ENCODE measurements around the gene CIDEB.

CIDEB gene

DNA sequence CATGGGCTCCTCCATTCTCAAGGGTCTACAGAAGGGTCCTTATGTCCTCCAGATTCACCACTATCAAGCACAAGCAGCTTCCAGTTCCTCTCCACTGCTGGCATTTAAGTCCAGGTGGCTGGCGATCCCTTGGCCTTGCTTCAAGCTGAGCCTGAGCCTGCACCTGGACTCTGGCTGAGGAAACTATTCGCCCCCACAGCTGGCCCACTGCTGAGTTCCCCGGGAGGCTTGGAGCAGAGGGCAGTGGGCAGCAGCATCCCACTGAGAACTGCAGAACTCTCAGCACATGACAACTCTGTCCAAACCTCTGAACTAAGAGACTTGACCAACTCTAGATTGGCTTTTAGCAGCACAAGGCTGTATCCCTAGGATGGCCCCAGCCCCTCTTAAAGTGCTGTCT lies 25.0 kb downstream of the CIDEB start:
- no peak overlapping the region for H3K4me3 ChIP-seq (ENCODE audit: low read depth in 1 of 2, low read length in 2 of 2)
- no peaks in the 10 kb centered on the region for H3K4me1 ChIP-seq (ENCODE audit: insufficient read depth, low read length)
- H3K36me3 ChIP-seq (ENCODE audit: insufficient read depth, low read length), result no peaks in the 10 kb centered on the region
- no peaks in the 10 kb centered on the region for H3K9me3 ChIP-seq (ENCODE audit: low read length)
- no peaks in the 10 kb centered on the region for H3K27me3 ChIP-seq (ENCODE audit: control insufficient read depth in 1 of 2, insufficient read depth in 2 of 2, low read length in 2 of 2)
- no peak overlapping the region for H3K27ac ChIP-seq (ENCODE audit: low read depth, low read length)
- H3K9ac ChIP-seq (ENCODE audit: low read length), result no peak overlapping the region

DNA sequence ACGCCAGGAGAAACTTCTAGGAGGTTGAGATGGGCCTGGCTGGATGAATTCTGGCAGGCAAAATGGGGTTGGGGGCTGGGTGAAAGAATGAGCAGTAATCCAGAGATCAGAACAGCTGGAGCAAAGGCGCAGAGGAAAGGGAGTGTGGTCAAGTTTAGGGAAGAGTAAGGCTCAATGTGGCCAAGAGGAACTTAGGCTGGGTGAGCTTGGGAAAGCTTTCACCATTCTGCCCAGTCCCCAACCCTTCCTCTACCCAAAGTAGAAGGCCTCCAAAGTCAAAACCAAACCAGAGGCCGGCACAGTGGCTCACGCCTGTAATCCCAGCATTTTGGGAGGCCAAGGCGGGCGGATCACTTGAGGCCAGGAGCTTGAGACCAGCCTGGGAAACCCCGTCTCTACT lies 26.1 kb downstream of the CIDEB start:
- Histone ChIP-seq H3K9me3 (ENCODE audit: low read length) (no peaks in the 10 kb centered on the region), H3K27me3 (ENCODE audit: control insufficient read depth in 1 of 2, insufficient read depth in 2 of 2, low read length in 2 of 2) (no peaks in the 10 kb centered on the region), H3K4me3 (ENCODE audit: low read depth in 1 of 2, low read length in 2 of 2) (no peak overlapping the region), H3K4me1 (ENCODE audit: insufficient read depth, low read length) (no peaks in the 10 kb centered on the region), H3K36me3 (ENCODE audit: insufficient read depth, low read length) (no peaks in the 10 kb centered on the region), H3K9ac (ENCODE audit: low read length) (no peak overlapping the region), H3K27ac (ENCODE audit: low read depth, low read length) (no peak overlapping the region)

DNA sequence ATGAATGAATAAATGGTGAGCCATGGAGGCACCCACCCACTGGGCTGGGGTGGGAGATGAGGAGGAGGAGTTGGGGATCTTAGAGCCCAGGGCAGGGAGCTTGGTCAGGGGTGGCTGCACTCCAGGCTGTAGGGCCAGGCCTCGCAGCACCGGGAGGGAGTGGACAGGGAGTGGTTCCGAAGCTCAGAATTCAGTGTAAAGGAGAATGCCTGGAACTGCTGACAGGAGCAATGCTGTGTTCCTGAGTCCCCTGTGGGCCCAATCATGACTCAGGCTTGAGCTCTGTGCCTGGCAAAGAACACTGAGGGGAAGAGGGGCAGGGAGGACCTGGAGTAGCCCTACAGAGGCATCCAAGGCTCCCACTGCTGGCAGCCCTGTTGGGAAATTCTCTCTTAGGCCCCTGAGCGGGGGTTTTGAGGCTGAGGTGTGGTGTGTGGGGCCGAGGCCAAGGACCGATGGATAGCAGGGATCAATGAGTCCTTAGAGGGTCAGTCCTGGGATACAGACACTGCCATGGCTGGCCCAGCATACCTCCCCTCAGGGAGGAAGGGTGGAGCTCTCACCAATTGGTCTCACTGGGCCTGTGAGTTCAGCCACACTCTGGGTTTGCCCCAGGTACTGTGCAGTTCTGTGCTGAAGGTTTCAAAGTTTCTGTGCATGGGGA lies 26.8 kb downstream of the CIDEB start:
- H3K4me3 ChIP-seq (ENCODE audit: low read depth in 1 of 2, low read length in 2 of 2), result no peak overlapping the region
- no peaks in the 10 kb centered on the region for H3K36me3 ChIP-seq (ENCODE audit: insufficient read depth, low read length)
- H3K9ac ChIP-seq (ENCODE audit: low read length), result no peak overlapping the region
- H3K27ac ChIP-seq (ENCODE audit: low read depth, low read length), result no peak overlapping the region
- H3K27me3 ChIP-seq (ENCODE audit: control insufficient read depth in 1 of 2, insufficient read depth in 2 of 2, low read length in 2 of 2), result no peaks in the 10 kb centered on the region
- no peaks in the 10 kb centered on the region for H3K9me3 ChIP-seq (ENCODE audit: low read length)
- no peaks in the 10 kb centered on the region for H3K4me1 ChIP-seq (ENCODE audit: insufficient read depth, low read length)

DNA sequence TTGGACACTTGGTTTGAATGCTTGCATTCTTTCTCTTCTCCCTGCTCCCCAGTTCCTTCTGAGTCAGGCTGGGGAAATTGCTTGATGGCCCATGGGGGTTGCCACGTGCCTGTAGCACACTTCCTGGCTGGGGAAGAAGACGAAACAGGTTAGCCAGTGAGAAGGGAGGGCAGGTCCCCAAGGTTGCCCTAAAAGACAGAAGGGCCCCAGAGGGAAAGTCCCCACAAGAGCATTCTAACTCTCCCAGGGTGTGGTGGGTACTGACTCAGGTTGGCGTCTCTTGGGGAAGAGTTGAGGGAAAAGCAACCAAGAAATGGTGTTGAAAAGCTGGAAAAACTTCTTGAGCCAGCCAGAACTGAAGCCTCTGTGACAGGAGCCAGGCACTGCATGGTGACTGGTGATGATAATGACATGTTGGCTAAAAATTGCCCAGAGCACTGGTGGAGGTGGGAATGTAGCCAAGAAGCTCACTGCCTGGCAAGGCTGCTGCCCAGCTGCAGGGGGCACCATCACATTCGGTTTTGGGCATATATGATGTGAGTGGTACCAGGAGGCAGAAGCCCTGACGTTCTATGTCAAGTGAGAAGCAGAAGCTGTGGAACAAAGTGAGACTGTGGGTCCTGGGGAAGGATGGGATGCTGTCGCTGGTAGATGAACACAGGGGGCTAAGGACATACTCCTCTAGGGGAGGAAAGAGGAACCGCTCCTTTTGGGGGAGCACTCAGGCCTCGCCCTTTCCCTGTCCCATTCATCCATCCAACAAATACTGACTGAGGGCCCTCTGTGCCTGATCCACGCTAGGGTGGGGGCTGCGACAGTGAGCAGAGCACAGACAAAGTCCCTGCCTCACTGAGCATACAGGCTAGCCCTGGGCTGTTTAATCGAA lies 28.2 kb downstream of the CIDEB start:
- Histone ChIP-seq H3K27me3 (ENCODE audit: control insufficient read depth in 1 of 2, insufficient read depth in 2 of 2, low read length in 2 of 2) (no peaks in the 10 kb centered on the region), H3K9ac (ENCODE audit: low read length) (no peak overlapping the region), H3K4me3 (ENCODE audit: low read depth in 1 of 2, low read length in 2 of 2) (no peak overlapping the region), H3K4me1 (ENCODE audit: insufficient read depth, low read length) (no peaks in the 10 kb centered on the region), H3K36me3 (ENCODE audit: insufficient read depth, low read length) (no peaks in the 10 kb centered on the region), H3K9me3 (ENCODE audit: low read length) (no peaks in the 10 kb centered on the region), H3K27ac (ENCODE audit: low read depth, low read length) (no peak overlapping the region)

DNA sequence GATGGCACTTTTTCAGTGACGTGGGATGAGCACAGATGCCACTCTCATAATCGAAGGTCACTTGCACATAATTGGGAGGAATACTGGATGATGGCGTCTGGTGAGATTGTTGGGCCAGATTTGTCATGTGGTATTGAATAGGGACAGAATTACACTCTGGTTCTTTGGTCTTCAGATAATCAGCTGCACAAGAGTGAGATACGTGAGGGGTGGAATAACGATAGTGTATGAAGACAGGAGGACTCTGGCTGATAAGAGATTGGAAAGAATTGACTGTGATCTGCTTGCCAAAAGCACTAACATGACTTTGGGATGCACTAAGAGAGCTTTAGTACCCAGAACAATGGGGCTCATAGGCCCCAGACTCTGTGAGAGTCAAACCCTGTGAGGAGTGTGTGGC lies 29.4 kb downstream of the CIDEB start:
- H3K9ac ChIP-seq (ENCODE audit: low read length), result no peak overlapping the region
- no peaks in the 10 kb centered on the region for H3K27me3 ChIP-seq (ENCODE audit: control insufficient read depth in 1 of 2, insufficient read depth in 2 of 2, low read length in 2 of 2)
- H3K9me3 ChIP-seq (ENCODE audit: low read length), result no peaks in the 10 kb centered on the region
- no peak overlapping the region for H3K4me3 ChIP-seq (ENCODE audit: low read depth in 1 of 2, low read length in 2 of 2)
- H3K36me3 ChIP-seq (ENCODE audit: insufficient read depth, low read length), result no peaks in the 10 kb centered on the region
- H3K27ac ChIP-seq (ENCODE audit: low read depth, low read length), result no peak overlapping the region
- no peaks in the 10 kb centered on the region for H3K4me1 ChIP-seq (ENCODE audit: insufficient read depth, low read length)

DNA sequence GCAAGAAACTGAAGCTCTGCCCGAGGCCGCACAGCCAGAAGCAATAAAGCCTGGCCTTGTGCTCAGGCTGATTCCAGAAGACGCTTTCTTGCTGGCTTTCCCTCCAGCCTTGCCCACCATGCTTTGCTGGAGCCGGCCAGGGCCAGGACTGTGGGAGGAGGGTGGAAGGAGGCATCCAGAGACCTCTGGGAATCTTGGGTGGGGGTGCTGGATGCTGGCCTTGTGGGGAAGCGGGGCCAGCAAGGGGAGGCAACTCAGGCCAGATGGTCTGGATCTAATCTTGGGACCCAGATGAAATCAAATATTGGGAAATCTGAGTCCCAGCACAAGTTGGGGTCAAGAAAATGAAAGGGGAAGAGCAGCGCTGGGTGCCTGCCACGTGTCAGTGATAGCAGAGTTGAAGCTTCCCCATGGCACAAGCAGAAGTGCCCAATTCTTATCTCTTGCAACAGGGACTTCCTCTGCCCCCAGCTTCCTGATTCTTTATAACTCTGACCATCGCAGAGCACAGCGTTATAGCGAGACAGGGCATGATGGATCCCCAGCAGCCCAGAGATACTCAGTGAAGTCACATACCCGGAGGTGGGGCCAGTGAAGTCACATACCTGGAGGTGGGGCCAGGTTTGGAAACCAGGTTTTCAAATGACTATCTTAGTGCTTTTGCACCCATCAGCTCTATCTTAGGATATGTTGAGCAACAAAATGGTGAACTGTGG lies 30.0 kb downstream of the CIDEB start:
- no peaks in the 10 kb centered on the region for H3K27me3 ChIP-seq (ENCODE audit: control insufficient read depth in 1 of 2, insufficient read depth in 2 of 2, low read length in 2 of 2)
- H3K36me3 ChIP-seq (ENCODE audit: insufficient read depth, low read length), result no peaks in the 10 kb centered on the region
- H3K27ac ChIP-seq (ENCODE audit: low read depth, low read length), result no peak overlapping the region
- H3K4me3 ChIP-seq (ENCODE audit: low read depth in 1 of 2, low read length in 2 of 2), result no peak overlapping the region
- H3K4me1 ChIP-seq (ENCODE audit: insufficient read depth, low read length), result no peaks in the 10 kb centered on the region
- H3K9me3 ChIP-seq (ENCODE audit: low read length), result no peaks in the 10 kb centered on the region
- no peak overlapping the region for H3K9ac ChIP-seq (ENCODE audit: low read length)

DNA sequence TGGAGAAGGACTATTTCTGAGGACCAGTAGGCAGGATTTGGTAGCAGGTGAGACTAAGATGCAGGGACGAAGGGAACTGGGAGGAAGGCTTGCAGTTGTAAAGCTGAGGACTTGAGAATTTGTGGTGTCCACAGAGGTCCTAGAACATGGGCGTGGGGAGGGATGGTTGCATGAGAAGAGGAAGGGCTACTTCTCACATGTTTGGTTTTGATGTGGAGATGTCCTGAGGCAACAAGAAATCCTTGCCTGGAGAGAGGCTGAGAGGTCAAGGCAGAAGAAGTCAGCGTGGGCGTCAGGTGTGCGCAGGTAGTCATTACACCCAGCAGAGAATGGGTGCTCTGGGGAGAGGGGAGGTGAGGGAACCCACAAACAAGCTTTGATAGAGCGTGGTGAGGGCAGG lies 30.7 kb downstream of the CIDEB start:
- Histone ChIP-seq H3K27ac (ENCODE audit: low read depth, low read length) (no peak overlapping the region), H3K36me3 (ENCODE audit: insufficient read depth, low read length) (no peaks in the 10 kb centered on the region), H3K4me1 (ENCODE audit: insufficient read depth, low read length) (peaks cover under 1% of the 10 kb centered on the region), H3K9me3 (ENCODE audit: low read length) (no peaks in the 10 kb centered on the region), H3K27me3 (ENCODE audit: control insufficient read depth in 1 of 2, insufficient read depth in 2 of 2, low read length in 2 of 2) (no peaks in the 10 kb centered on the region), H3K9ac (ENCODE audit: low read length) (no peak overlapping the region), H3K4me3 (ENCODE audit: low read depth in 1 of 2, low read length in 2 of 2) (no peak overlapping the region)

DNA sequence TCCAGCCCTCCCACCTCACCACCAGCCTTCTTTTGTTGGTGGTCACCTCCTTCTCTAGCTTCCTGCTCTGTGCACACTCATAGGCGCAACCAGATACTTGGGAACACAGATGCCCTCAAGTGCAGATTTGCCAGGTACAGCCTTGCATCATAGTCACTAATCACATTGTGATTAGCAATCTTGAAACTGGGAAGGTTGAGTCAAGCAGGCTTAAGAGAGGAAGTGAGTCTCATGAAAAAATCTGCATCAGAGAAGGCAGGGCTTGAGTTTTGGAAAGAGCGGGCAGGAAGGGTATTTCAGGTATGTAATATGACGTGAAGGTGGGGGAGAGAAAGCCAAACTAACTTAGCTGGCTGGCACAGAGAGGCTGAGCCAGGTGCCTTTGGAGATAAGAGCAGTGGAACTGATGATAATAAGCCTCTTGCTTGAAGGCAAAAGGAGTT lies 33.7 kb downstream of the CIDEB start:
- no peaks in the 10 kb centered on the region for H3K9me3 ChIP-seq (ENCODE audit: low read length)
- no peaks in the 10 kb centered on the region for H3K27me3 ChIP-seq (ENCODE audit: control insufficient read depth in 1 of 2, insufficient read depth in 2 of 2, low read length in 2 of 2)
- no peak overlapping the region for H3K4me3 ChIP-seq (ENCODE audit: low read depth in 1 of 2, low read length in 2 of 2)
- H3K4me1 ChIP-seq (ENCODE audit: insufficient read depth, low read length), result peaks cover 9% of the 10 kb centered on the region
- no peak overlapping the region for H3K27ac ChIP-seq (ENCODE audit: low read depth, low read length)
- H3K36me3 ChIP-seq (ENCODE audit: insufficient read depth, low read length), result peaks cover 3% of the 10 kb centered on the region
- H3K9ac ChIP-seq (ENCODE audit: low read length), result no peak overlapping the region

DNA sequence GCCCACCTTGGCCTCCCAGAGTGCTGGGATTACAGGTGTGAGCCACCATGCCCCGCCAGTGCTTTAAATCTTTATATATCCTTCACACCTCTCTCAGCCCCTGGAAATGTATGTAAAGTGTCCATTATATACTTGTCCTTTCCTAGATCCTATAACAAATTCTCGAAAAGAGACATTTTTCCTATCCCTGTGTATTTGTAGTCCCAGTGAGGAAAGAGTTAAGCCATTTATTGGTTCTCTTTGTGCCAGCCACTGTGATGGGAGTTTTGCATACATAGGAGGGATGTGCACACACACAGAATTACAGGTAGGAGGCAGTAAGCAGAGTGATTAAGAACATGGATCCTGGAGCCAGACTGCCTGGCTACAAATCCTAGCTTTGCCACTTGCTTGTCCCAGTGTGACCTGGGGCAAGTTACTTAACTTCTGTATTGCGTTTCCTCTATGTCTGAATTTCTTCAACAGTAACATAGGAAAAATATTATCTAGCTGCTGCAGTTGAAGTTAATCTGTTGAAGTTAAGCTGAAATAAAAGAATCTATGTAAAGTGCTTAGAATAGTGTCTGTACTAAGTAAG lies 34.3 kb downstream of the CIDEB start:
- Histone ChIP-seq H3K9ac (ENCODE audit: low read length) (no peak overlapping the region), H3K27me3 (ENCODE audit: control insufficient read depth in 1 of 2, insufficient read depth in 2 of 2, low read length in 2 of 2) (no peaks in the 10 kb centered on the region), H3K4me3 (ENCODE audit: low read depth in 1 of 2, low read length in 2 of 2) (no peak overlapping the region), H3K36me3 (ENCODE audit: insufficient read depth, low read length) (peaks cover 3% of the 10 kb centered on the region), H3K9me3 (ENCODE audit: low read length) (no peaks in the 10 kb centered on the region), H3K4me1 (ENCODE audit: insufficient read depth, low read length) (peaks cover 9% of the 10 kb centered on the region), H3K27ac (ENCODE audit: low read depth, low read length) (no peak overlapping the region)

DNA sequence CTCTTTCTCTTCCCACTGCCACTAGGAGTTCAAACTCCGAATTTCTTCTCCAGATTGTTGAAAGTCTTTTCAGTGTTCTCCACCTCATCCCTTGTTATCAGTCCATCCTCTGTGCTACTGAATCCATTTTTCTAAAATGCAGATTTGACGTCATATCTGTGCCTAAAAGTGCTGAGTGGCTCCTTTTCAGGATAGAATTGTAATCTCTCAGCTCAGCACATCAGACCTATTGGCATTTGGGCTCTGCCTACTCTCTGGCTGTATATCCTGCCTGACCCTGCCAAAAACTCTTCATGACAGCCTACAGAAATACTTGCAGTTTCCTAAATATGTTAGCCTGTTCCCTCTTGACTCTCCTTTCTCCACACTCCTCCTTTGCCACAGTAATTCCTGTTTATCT lies 35.3 kb downstream of the CIDEB start:
- Histone ChIP-seq H3K4me1 (ENCODE audit: insufficient read depth, low read length) (peaks cover 9% of the 10 kb centered on the region), H3K27me3 (ENCODE audit: control insufficient read depth in 1 of 2, insufficient read depth in 2 of 2, low read length in 2 of 2) (no peaks in the 10 kb centered on the region), H3K27ac (ENCODE audit: low read depth, low read length) (no peak overlapping the region), H3K9ac (ENCODE audit: low read length) (no peak overlapping the region), H3K36me3 (ENCODE audit: insufficient read depth, low read length) (peaks cover 3% of the 10 kb centered on the region), H3K4me3 (ENCODE audit: low read depth in 1 of 2, low read length in 2 of 2) (no peak overlapping the region), H3K9me3 (ENCODE audit: low read length) (no peaks in the 10 kb centered on the region)

DNA sequence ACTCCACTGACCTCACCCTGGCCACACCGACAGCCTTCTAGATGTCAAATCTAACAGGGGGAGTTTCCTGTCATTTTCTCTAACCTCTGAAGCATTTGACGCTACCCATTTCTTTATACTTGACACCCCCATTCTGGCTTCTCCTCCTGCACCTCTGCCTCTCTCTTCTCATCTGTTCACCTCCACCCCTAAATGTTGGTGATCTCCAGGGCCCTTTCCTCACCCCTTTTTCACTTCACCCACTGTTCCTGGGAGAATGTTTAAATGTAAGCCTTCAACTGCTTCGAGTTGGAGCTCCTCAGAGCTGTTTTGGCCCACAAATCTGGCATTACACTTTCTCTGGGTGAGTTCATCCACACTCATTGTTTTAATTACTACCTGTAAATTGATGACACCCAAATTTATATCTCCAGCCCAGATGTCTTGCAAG lies 35.9 kb downstream of the CIDEB start:
- peak overlapping the region; percentile 88 for H3K4me3 ChIP-seq (ENCODE audit: low read depth in 1 of 2, low read length in 2 of 2)
- peaks cover 9% of the 10 kb centered on the region for H3K4me1 ChIP-seq (ENCODE audit: insufficient read depth, low read length)

More for the DNA sequence above, 35.9 kb downstream of the CIDEB start:
- no peaks in the 10 kb centered on the region for H3K27me3 ChIP-seq (ENCODE audit: control insufficient read depth in 1 of 2, insufficient read depth in 2 of 2, low read length in 2 of 2)
- H3K36me3 ChIP-seq (ENCODE audit: insufficient read depth, low read length), result peaks cover 3% of the 10 kb centered on the region
- H3K9me3 ChIP-seq (ENCODE audit: low read length), result no peaks in the 10 kb centered on the region
- H3K9ac ChIP-seq (ENCODE audit: low read length), result peak overlapping the region; percentile 90
- H3K27ac ChIP-seq (ENCODE audit: low read depth, low read length), result peak overlapping the region; percentile 99

Measured in muscle layer of colon (tissue), 2 donors.